ENCODE results near the gene INMT.

Gene INMT

GRCh38 chr7:30764030-30764975 lies 12.4 kb downstream of the INMT start:
- H3K27ac ChIP-seq (ENCODE audit: extremely low read depth, low read depth, low read length) = no peak overlapping the region
- H3K4me1 ChIP-seq (ENCODE audit: control insufficient read depth, insufficient read depth, low read length) = no peaks in the 10 kb centered on the region
- ChIA-PET POLR2A (no interaction called here), CTCF (no interaction called here)
- no peaks in the 10 kb centered on the region for H3K36me3 ChIP-seq (ENCODE audit: control insufficient read depth in 2 of 2, insufficient read depth in 1 of 2, low read length in 2 of 2)
- no peak for TF ChIP-seq ZNF837 (tag by site-specific recombination; IDR thresholded peaks at IDR 0.05)
- TF ChIP-seq KLF17 (tag by site-specific recombination; IDR thresholded peaks at IDR 0.05) = no peak
- TF ChIP-seq ZNF157 (tag by site-specific recombination; IDR thresholded peaks at IDR 0.05) = no peak
- no peak for TF ChIP-seq ZNF132 (tag by site-specific recombination; IDR thresholded peaks at IDR 0.05; ENCODE audit: borderline replicate concordance)
- no peak for TF ChIP-seq ZNF704 (tag by site-specific recombination; IDR thresholded peaks at IDR 0.05)
- no peak for TF ChIP-seq ZNF664 (tag by site-specific recombination; IDR thresholded peaks at IDR 0.05)
- TF ChIP-seq ZNF555 (tag by site-specific recombination; conservative IDR thresholded peaks at IDR 0.05) = no peak
- TF ChIP-seq ZNF433 (tag by site-specific recombination; IDR thresholded peaks at IDR 0.05; ENCODE audit: low read depth) = no peak
- no peak for TF ChIP-seq ZNF670 (tag by site-specific recombination; IDR thresholded peaks at IDR 0.05; ENCODE audit: low read depth)
- TF ChIP-seq ZNF121 (tag by site-specific recombination; IDR thresholded peaks at IDR 0.05) = no peak
- TF ChIP-seq ZNF221 (tag by site-specific recombination; IDR thresholded peaks at IDR 0.05; ENCODE audit: borderline replicate concordance) = no peak
- no peak for TF ChIP-seq SETDB1 (IDR thresholded peaks at IDR 0.05; ENCODE audit: insufficient read length, low read length)
- H3K4me3 ChIP-seq (ENCODE audit: low read depth, low read length) = no peak overlapping the region
- H3K9me3 ChIP-seq (ENCODE audit: control insufficient read depth, insufficient read depth, low read depth, low read length) = no peaks in the 10 kb centered on the region

- POLR2A ChIA-PET = no interaction called here
- TF ChIP-seq ZNF266 (tag by site-specific recombination; IDR thresholded peaks at IDR 0.05; ENCODE audit: low read depth) (no peak), ZBTB17 (tag by site-specific recombination; IDR thresholded peaks at IDR 0.05) (no peak), KLF17 (tag by site-specific recombination; IDR thresholded peaks at IDR 0.05) (no peak), HOXA7 (CRISPR knock-in tag; IDR thresholded peaks at IDR 0.05; ENCODE audit: borderline replicate concordance) (no peak), ZNF133 (tag by site-specific recombination; IDR thresholded peaks at IDR 0.05) (no peak), ZNF596 (tag by site-specific recombination; IDR thresholded peaks at IDR 0.05) (no peak), TCF7L2 (IDR thresholded peaks at IDR 0.05; ENCODE audit: borderline replicate concordance, low read depth, low read length) (no peak), FEZF1 (tag by site-specific recombination; IDR thresholded peaks at IDR 0.05) (no peak), ZNF426 (tag by site-specific recombination; IDR thresholded peaks at IDR 0.05) (no peak), ZBTB21 (tag by site-specific recombination; IDR thresholded peaks at IDR 0.05) (no peak), ZNF747 (tag by site-specific recombination; IDR thresholded peaks at IDR 0.05) (no peak), ZNF362 (tag by site-specific recombination; IDR thresholded peaks at IDR 0.05) (no peak), ZNF558 (tag by site-specific recombination; IDR thresholded peaks at IDR 0.05) (no peak), ZNF580 (tag by site-specific recombination; IDR thresholded peaks at IDR 0.05) (no peak)
- Histone ChIP-seq H3K4me3 (ENCODE audit: low read depth, low read length) (no peak overlapping the region), H3K36me3 (ENCODE audit: control insufficient read depth in 2 of 2, insufficient read depth in 1 of 2, low read length in 2 of 2) (no peaks in the 10 kb centered on the region), H3K4me1 (ENCODE audit: control insufficient read depth, insufficient read depth, low read length) (no peaks in the 10 kb centered on the region), H3K27ac (ENCODE audit: extremely low read depth, low read depth, low read length) (no peak overlapping the region), H3K9me3 (ENCODE audit: control insufficient read depth, insufficient read depth, low read depth, low read length) (no peaks in the 10 kb centered on the region)
- CTCF ChIA-PET = interaction anchor here (0.6 kb wide), 2 partner anchors 8 to 83 kb away, joined by 3 to 4 read pairs; partner anchors contain the start of gene CRHR2
Observed at GRCh38 chr7:30765408-30765807, 13.5 kb downstream of the INMT start.

Measured in HEK293 (cell line).